HCT116 (cell line): ENCODE measurements around the gene ZNF516. TPM values are rescaled to one million over a fixed set of nuclear protein-coding genes. Genes with fewer than 3 reads are reported as not detected.

Experiments
- ATAC-seq: fragments of 200-7000 bp; cut with Tn5 transposase; 2 replicates; pipeline ENCODE4 v1.9.1; 2020; ENCODE audit warnings: mild to moderate bottlenecking, moderate library complexity
- BruUV-seq: library from RNA; stranded (reverse); fragments of 400-500 nt; replicated peaks from 2 replicates; lab custom pipeline; 2021; lab: Mats Ljungman, UMichigan
- CTCF ChIA-PET: fragments of 300-600 bp; sonication (Branson Sonifier 250); formaldehyde crosslinking; loops from one replicate; lab custom pipeline; 2021; ENCODE audit warnings: antibody characterized with exemption; lab: Charles Lee
- POLR2A ChIA-PET: fragments of 300-600, 350-600 bp; sonication (Branson Sonifier 250); formaldehyde crosslinking; loops from one replicate; lab custom pipeline; 2021; ENCODE audit warnings: antibody characterized with exemption; lab: Charles Lee
- RAD21 ChIA-PET, 2 experiments: fragments of 300-600 bp; sonication (Branson Sonifier 250); formaldehyde crosslinking; loops; one replicate each; lab custom pipeline; 2023; ENCODE audit warnings: low total read pairs in 2 of 2; ENCODE audit not compliant: uncharacterized antibody in 2 of 2, unreplicated experiment in 2 of 2, low non-redundant PET in 1 of 2; lab: Charles Lee
- DNase-seq: peaks from one replicate; pipeline ENCODE4 v3.0.0-alpha.2; 2010; ENCODE audit warnings: low read depth, low spot score
- H2AFZ ChIP-seq: fragments of 200-600 bp; shearing (Covaris generic), sonication (generic); 2 replicates; pipeline ENCODE4 v1.6.1; 2017; ENCODE audit warnings: low read depth, mixed run types, mixed read lengths, antibody characterized with exemption, low read length; ENCODE audit not compliant: poor library complexity, severe bottlenecking
- H3K27ac ChIP-seq: 2 replicates; pipeline ENCODE4 v1.5.1; 2012; ENCODE audit warnings: low read depth, low read length
- H3K27me3 ChIP-seq: fragments of 200-600 bp; sonication (generic); 2 replicates; pipeline ENCODE4 v1.6.1; 2016; ENCODE audit warnings: mixed run types, low read length, mixed read lengths; ENCODE audit not compliant: insufficient read depth
- H3K36me3 ChIP-seq, 2 experiments: fragments of 200-500 bp in 1 of 2; fragments of 200-600 bp in 1 of 2; sonication (Bioruptor generic) in 1 of 2; sonication (generic) in 1 of 2; 2 replicates each; pipeline versions ENCODE4 v1.5.1 to v1.6.1; 2014 to 2016; ENCODE audit warnings: low read length in 2 of 2, inconsistent platforms in 1 of 2, mixed read lengths in 1 of 2, mixed run types in 1 of 2; ENCODE audit not compliant: insufficient read depth in 2 of 2, control insufficient read depth in 1 of 2
- H3K4me1 ChIP-seq, 2 experiments: fragments of 200-600 bp in 1 of 2; sonication (generic) in 1 of 2; 2 replicates each; pipeline versions ENCODE4 v1.5.1 to v1.6.1; 2012 to 2017; ENCODE audit warnings: low read length in 2 of 2, inconsistent platforms in 1 of 2, mild to moderate bottlenecking in 1 of 2, mixed read lengths in 1 of 2, mixed run types in 1 of 2, moderate library complexity in 1 of 2; ENCODE audit not compliant: insufficient read depth in 2 of 2, control insufficient read depth in 1 of 2
- H3K4me2 ChIP-seq: fragments of 200-600 bp; sonication (generic); 2 replicates; pipeline ENCODE4 v1.6.1; 2017; ENCODE audit warnings: mixed run types, low read length, mixed read lengths
- H3K4me3 ChIP-seq, 2 experiments: fragments of 200-600 bp in 1 of 2; sonication (generic) in 1 of 2; replicated peaks in 1 of 2; 2 replicates each; pipeline ENCODE4 v1.5.1; 2011 to 2016; ENCODE audit warnings: low read length in 2 of 2, control low read depth in 1 of 2, low read depth in 1 of 2, mild to moderate bottlenecking in 1 of 2, mixed read lengths in 1 of 2, mixed run types in 1 of 2
- H3K79me2 ChIP-seq: fragments of 200-600 bp; sonication (generic); 2 replicates; pipeline ENCODE4 v1.6.1; 2017; ENCODE audit warnings: mild to moderate bottlenecking, mixed run types, low read length, moderate library complexity, mixed read lengths; ENCODE audit not compliant: insufficient read depth
- H3K9ac ChIP-seq: fragments of 200-600 bp; sonication (generic); 2 replicates; pipeline ENCODE4 v1.6.1; 2016; ENCODE audit warnings: low read length, mixed read lengths
- H3K9me2 ChIP-seq: fragments of 200-600 bp; sonication (generic), shearing (Covaris generic); 2 replicates; pipeline ENCODE4 v1.6.1; 2017; ENCODE audit warnings: mixed run types, mild to moderate bottlenecking, moderate library complexity; ENCODE audit not compliant: insufficient read depth
- H3K9me3 ChIP-seq, 2 experiments: fragments of 200-500 bp in 1 of 2; fragments of 200-600 bp in 1 of 2; sonication (Bioruptor generic) in 1 of 2; sonication (generic) in 1 of 2; 2 replicates each; pipeline ENCODE4 v1.6.1; 2014 to 2017; ENCODE audit warnings: low read length in 2 of 2, mixed read lengths in 2 of 2, inconsistent platforms in 1 of 2, low read depth in 1 of 2, mild to moderate bottlenecking in 1 of 2, mixed run types in 1 of 2, moderate library complexity in 1 of 2; ENCODE audit not compliant: control insufficient read depth in 1 of 2, insufficient read depth in 1 of 2
- H4K20me1 ChIP-seq: fragments of 200-600 bp; sonication (generic), shearing (Covaris generic); 2 replicates; pipeline ENCODE4 v1.6.1; 2017; ENCODE audit warnings: mixed run types, mild to moderate bottlenecking, moderate library complexity; ENCODE audit not compliant: insufficient read depth
- CBX3 ChIP-seq: IDR thresholded peaks from 2 replicates; pipeline ENCODE4 v1.6.1; 2012; ENCODE audit warnings: low read depth
- CEBPB ChIP-seq: IDR thresholded peaks from 2 replicates; pipeline ENCODE4 v1.6.1; 2012; ENCODE audit warnings: low read depth
- ELF1 ChIP-seq: IDR thresholded peaks from 2 replicates; pipeline ENCODE4 v1.6.1; 2012; ENCODE audit warnings: low read depth, borderline replicate concordance
- EZH2 ChIP-seq: fragments of 200-600 bp; sonication (generic); IDR thresholded peaks from 2 replicates; pipeline ENCODE4 v1.6.1; 2017; ENCODE audit warnings: antibody characterized with exemption, mixed run types
- FOSL1 ChIP-seq: IDR thresholded peaks from 2 replicates; pipeline ENCODE4 v1.6.1; 2012; ENCODE audit warnings: low read depth
- POLR2A ChIP-seq: IDR thresholded peaks from 2 replicates; pipeline ENCODE4 v1.7.0; 2011; ENCODE audit warnings: borderline replicate concordance; ENCODE audit not compliant: insufficient read depth, insufficient read length; ENCODE audit errors: extremely low read depth
- POLR2AphosphoS5 ChIP-seq: IDR thresholded peaks from 2 replicates; pipeline ENCODE4 v1.6.1; 2011; ENCODE audit warnings: mild to moderate bottlenecking, low read depth, low read length, moderate library complexity
- SP1 ChIP-seq: IDR thresholded peaks from 2 replicates; pipeline ENCODE4 v1.6.1; 2012; ENCODE audit warnings: low read depth
- SRF ChIP-seq: IDR thresholded peaks from 2 replicates; pipeline ENCODE4 v1.6.1; 2012; ENCODE audit warnings: low read depth
- YY1 ChIP-seq: IDR thresholded peaks from 2 replicates; pipeline ENCODE4 v1.6.1; 2011; ENCODE audit warnings: low read length, low read depth, moderate library complexity, mild to moderate bottlenecking; ENCODE audit not compliant: insufficient replicate concordance; ENCODE audit errors: extremely low read depth
- ZNF274 ChIP-seq: fragments of 200-500 bp; sonication (Bioruptor generic); IDR thresholded peaks from 2 replicates; pipeline ENCODE4 v1.6.1; 2014; ENCODE audit warnings: mild to moderate bottlenecking, low read depth, low read length, inconsistent platforms
- intact Hi-C: fragments of 100-400 bp; cut with micrococcal nuclease; formaldehyde crosslinking; loops from 2 replicates; pipeline ENCODE4 v1.10.0; 2022
- total RNA-seq: library from RNA; stranded (reverse); gene quantifications from one replicate; pipeline ENCODE4 v1.2.1, GENCODE V29; 2021; ENCODE audit not compliant: unreplicated experiment
- TF ChIP-seq, protein P1 (sequence below): IDR thresholded peaks from 2 replicates; pipeline ENCODE4 v1.6.1; 2012
- TF ChIP-seq, protein P2 (sequence below), 3 experiments: fragments of 200-600 bp in 1 of 3; sonication (generic) in 1 of 3; IDR thresholded peaks in 2 of 3; conservative IDR thresholded peaks in 1 of 3; 2 replicates each; pipeline ENCODE4 v1.5.1; 2012 to 2017; ENCODE audit warnings: low read depth in 2 of 3, low read length in 2 of 3, antibody characterized with exemption in 1 of 3, borderline replicate concordance in 1 of 3, control low read depth in 1 of 3, mild to moderate bottlenecking in 1 of 3, mixed read lengths in 1 of 3, mixed run types in 1 of 3, moderate library complexity in 1 of 3; ENCODE audit not compliant: insufficient read depth in 1 of 3
- TF ChIP-seq, protein P3 (sequence below): IDR thresholded peaks from 2 replicates; pipeline ENCODE4 v1.6.1; 2012; ENCODE audit warnings: low read depth

The ZNF516 gene
- total RNA-seq, 1 experiment from 2014 or later: 32.0 TPM

DNA sequence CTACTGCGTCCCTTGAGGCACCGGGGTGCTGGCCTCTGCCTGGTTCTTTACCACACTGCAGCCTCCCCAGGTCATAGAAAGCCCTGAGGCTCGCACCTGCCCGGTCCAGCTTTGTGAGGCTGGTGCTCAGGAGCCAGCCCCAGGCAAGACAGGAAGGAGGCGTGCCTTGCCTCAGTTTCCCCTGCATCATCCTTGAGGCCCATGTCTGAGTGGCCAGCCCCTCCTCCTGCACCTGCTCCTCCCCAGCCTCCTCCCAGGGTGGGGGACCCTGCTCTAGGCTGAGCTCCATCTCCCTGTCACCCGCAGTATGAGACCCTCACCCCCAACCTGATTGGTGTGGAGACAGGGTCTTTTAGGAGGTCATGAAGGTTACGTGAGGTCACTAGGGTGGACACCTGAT lies 147.7 kb downstream of the ZNF516 start:
- Histone ChIP-seq H3K27me3 (0 out of 2 replicates have a peak, but pooled peaks cover 2% of the 10 kb centered on the region), H3K4me3 (no peak overlapping the region), H2AFZ (no peak overlapping the region), H3K27ac (no peak overlapping the region), H3K4me1 (no peaks in the 10 kb centered on the region), H3K9me2 (no peaks in the 10 kb centered on the region; the same call in 1 of the 2 replicates)
- POLR2A ChIA-PET: no interaction called here
- CTCF ChIA-PET: interaction anchor here (1.4 kb wide), 1 partner anchor 363 kb away, joined by 3 read pairs; no protein-coding TSS in a partner anchor
- ATAC-seq: no peak
- TF ChIP-seq SRF (no peak), ELF1 (no peak), POLR2AphosphoS5 (no peak), ZNF274 (no peak), CEBPB (no peak), CBX3 (no peak), FOSL1 (no peak), EZH2 (no peak), POLR2A (no peak), YY1 (no peak), SP1 (no peak)
- TF ChIP-seq, protein P1, sequence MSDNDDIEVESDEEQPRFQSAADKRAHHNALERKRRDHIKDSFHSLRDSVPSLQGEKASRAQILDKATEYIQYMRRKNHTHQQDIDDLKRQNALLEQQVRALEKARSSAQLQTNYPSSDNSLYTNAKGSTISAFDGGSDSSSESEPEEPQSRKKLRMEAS: no peak
- TF ChIP-seq, protein P2, sequence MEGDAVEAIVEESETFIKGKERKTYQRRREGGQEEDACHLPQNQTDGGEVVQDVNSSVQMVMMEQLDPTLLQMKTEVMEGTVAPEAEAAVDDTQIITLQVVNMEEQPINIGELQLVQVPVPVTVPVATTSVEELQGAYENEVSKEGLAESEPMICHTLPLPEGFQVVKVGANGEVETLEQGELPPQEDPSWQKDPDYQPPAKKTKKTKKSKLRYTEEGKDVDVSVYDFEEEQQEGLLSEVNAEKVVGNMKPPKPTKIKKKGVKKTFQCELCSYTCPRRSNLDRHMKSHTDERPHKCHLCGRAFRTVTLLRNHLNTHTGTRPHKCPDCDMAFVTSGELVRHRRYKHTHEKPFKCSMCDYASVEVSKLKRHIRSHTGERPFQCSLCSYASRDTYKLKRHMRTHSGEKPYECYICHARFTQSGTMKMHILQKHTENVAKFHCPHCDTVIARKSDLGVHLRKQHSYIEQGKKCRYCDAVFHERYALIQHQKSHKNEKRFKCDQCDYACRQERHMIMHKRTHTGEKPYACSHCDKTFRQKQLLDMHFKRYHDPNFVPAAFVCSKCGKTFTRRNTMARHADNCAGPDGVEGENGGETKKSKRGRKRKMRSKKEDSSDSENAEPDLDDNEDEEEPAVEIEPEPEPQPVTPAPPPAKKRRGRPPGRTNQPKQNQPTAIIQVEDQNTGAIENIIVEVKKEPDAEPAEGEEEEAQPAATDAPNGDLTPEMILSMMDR (IDR thresholded peaks at IDR 0.05 in 2 of 3, conservative IDR thresholded peaks at IDR 0.05 in 1 of 3; ENCODE audit: borderline replicate concordance in 1 of 3, insufficient read depth in 1 of 3, low read depth in 2 of 3, low read length in 2 of 3): no peak
- TF ChIP-seq, protein P3, sequence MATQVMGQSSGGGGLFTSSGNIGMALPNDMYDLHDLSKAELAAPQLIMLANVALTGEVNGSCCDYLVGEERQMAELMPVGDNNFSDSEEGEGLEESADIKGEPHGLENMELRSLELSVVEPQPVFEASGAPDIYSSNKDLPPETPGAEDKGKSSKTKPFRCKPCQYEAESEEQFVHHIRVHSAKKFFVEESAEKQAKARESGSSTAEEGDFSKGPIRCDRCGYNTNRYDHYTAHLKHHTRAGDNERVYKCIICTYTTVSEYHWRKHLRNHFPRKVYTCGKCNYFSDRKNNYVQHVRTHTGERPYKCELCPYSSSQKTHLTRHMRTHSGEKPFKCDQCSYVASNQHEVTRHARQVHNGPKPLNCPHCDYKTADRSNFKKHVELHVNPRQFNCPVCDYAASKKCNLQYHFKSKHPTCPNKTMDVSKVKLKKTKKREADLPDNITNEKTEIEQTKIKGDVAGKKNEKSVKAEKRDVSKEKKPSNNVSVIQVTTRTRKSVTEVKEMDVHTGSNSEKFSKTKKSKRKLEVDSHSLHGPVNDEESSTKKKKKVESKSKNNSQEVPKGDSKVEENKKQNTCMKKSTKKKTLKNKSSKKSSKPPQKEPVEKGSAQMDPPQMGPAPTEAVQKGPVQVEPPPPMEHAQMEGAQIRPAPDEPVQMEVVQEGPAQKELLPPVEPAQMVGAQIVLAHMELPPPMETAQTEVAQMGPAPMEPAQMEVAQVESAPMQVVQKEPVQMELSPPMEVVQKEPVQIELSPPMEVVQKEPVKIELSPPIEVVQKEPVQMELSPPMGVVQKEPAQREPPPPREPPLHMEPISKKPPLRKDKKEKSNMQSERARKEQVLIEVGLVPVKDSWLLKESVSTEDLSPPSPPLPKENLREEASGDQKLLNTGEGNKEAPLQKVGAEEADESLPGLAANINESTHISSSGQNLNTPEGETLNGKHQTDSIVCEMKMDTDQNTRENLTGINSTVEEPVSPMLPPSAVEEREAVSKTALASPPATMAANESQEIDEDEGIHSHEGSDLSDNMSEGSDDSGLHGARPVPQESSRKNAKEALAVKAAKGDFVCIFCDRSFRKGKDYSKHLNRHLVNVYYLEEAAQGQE: no peak
- TF ChIP-seq, all 23 proteins: peak for 0
- BruUV-seq: no TSS peak
- Histone ChIP-seq H3K4me2 (no peak overlapping the region), H3K9me3 (no peaks in the 10 kb centered on the region), H3K9ac (no peak overlapping the region), H3K79me2 (no peaks in the 10 kb centered on the region), H3K36me3 (no peaks in the 10 kb centered on the region), H4K20me1 (no peaks in the 10 kb centered on the region)
- RAD21 ChIA-PET: no interaction called here
- DNase-seq: no peak
- intact Hi-C loops: loop anchor here (5.0 to 10.0 kb wide), 2 partner anchors 453 to 1995 kb away; no protein-coding TSS in a partner anchor
